DMS153 treated with DMSO at 0.1 percent for 48 hours (cell line): ENCODE measurements around the gene CARD9.

Source experiments
- DNase-seq: peaks from one replicate; lab custom pipeline; 2025; ENCODE audit not compliant: unreplicated experiment; lab: John Stamatoyannopoulos, UW

The CARD9 gene

DNA sequence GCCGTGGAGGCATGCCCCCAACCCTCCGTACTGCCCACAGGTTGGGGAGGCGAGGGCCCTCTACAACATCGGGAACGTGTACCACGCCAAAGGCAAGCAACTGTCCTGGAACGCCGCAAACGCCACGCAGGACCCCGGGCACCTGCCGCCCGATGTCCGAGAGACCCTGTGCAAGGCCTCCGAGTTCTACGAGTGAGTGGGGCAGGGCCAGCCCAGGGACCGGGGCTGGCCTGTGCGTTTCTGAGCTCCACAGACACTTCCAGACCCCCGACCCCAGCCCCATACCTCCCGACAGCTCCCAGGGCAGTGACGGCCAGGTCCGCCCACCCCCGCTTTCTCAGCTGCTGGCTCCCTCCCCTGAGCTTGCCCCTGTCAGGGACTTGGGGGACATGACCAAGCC lies 36.6 kb downstream of the CARD9 start:
- DNase-seq, result no peak

DNA sequence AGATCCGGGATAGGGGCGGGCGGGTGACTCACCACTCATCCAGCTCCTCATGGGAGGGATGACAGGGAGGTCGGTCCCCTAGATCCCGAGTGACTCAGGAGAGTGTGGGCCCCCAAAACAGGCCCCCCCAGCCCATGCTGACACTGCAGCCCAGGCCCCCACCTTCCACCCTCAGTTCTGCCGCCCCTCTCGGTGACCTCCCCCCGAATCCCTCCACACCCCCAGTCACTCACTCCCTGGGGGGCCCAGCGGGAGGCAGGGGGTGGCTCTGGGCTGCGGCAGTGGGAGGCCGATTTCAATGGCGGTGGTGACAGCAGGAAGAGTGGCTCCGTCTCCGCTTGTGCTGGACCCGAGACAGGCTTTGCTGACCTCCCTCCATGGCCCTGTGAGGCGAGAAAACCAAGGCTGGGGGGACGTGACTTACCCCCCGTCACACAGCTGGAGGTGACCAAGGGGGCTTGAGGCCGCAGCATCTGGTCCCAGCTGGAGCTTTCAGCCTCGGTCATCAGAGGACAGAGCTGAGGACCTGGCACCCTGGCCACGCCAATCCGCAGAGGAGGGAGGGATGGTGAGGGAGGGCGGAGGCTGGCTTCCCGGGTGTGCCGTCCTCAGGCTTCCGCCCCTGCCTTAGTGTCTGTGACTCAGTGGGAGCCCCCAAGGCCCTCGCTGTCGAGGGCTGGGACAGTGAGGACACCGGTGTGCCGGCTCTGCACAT lies 37.2 kb downstream of the CARD9 start:
- no peak for DNase-seq

DNA sequence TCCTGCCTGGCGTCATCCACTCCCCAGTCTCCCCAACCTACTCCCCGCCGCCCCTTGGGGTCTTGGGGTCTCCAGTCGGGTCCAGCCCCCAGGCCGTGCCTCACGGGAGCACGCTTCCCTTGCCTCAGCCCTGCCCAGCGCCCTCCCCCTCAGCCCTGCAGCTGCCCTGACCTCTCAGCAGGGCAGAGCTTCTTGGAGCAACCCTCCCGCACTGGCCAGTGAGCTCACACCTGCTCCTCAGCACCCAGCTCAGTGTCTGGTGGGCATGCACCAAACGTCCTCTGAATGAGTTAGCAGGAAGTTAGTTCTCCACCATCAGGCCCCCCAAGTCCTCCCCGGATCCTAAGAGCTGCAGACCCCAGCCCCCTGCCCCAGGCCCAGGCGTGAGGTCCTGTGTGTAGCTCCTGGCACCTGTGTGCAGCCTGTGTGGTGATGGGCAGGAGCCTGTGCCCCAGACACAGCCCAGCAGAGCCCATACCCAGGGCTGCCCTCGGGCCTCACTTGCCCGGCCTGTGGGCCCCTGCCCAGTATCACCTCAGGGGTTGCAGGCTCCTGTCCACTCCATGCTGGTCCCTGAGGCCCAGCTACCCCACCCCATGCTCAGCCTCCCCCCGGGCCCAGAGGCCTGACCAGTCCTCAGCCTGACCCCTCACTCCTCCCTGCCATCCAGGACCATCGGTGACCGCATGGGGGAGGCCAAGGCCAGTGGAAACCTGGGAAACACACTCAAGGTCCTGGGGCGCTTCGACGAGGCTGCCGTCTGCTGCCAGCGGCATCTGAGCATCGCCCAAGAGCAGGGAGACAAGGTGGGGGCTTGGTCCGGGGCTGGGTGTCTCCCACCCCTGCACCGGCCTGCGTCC lies 37.9 kb downstream of the CARD9 start:
- DNase-seq, result no peak

DNA sequence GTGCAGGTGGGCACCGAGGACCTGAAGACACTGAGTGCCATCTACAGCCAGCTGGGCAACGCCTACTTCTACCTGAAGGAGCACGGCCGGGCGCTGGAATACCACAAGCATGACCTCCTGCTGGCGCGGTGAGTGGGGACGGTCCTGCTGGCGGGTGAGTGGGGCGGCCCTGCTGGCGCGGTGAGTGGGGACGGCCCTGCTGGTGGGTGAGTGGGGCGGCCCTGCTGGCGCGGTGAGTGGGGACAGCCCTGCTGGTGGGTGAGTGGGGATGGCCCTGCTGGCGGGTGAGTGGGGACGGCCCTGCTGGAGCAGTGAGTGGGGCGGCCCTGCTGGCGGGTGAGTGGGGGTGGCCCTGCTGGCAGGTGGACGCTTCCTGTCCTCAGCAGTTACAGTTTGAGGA lies 38.9 kb downstream of the CARD9 start:
- no peak for DNase-seq

DNA sequence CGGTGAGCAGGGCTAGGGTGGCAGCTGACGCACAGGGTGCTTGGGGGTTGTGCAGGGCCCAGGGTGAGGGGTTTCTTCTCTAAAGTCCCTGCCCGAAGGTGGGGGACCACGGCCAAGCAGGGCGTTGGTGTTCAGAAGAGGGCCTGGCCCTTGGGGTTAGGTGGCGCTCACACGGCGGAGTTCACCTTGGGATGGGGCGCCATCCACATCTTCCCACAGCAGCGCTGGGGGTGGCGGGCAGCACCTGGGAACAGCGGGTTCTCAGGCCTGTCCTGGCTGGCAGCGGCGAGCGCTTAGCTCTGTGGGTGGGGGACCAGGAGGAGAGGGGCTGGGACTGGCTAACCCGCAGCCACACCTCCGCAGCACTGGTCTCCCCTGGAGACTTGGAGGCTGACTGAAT lies 40.0 kb downstream of the CARD9 start:
- no peak for DNase-seq

DNA sequence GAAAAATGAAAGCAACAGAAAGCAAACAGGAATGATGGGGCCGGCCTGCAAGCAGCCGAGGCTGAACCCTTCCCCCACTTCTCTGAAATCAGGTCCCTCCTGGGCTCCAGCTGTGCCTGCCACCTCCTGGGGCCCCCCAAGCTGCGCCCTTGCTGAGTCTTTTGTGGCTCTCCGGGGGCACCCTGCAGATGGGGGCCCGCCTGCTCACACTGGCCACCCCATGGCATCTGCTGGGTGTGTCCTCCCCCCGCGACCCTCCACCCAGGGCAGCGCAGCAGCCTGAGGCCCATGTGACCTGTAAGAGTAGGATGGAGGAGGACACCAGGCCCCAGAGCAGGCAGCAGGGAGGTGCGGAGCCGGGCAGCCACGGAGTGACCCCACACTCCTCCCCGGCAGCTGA lies 40.4 kb downstream of the CARD9 start:
- no peak for DNase-seq

DNA sequence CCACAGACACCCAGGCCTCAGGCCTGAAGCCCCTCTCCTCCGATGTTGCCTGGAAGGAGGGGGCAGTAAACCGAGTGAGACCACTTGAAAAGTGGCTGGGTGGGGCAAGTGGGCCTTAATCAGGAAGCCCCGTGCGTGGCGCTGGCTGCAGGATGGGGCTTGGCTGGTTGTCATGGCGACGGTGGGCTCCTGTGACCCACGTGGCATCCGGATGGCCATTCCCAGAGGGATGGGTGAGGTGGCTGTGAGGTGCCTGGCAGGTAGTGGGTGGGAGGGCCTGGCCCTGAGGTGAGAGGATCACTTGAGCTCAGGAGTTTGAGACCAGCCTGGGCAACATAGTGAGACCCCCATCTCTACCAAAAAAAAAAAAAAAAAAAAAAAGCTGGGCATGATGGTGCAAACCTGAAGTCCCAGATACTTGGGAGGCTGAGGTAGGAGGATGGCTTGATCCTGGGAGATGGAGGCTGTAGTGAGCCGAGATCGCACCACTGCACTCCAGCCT lies 40.9 kb downstream of the CARD9 start:
- no peak for DNase-seq

DNA sequence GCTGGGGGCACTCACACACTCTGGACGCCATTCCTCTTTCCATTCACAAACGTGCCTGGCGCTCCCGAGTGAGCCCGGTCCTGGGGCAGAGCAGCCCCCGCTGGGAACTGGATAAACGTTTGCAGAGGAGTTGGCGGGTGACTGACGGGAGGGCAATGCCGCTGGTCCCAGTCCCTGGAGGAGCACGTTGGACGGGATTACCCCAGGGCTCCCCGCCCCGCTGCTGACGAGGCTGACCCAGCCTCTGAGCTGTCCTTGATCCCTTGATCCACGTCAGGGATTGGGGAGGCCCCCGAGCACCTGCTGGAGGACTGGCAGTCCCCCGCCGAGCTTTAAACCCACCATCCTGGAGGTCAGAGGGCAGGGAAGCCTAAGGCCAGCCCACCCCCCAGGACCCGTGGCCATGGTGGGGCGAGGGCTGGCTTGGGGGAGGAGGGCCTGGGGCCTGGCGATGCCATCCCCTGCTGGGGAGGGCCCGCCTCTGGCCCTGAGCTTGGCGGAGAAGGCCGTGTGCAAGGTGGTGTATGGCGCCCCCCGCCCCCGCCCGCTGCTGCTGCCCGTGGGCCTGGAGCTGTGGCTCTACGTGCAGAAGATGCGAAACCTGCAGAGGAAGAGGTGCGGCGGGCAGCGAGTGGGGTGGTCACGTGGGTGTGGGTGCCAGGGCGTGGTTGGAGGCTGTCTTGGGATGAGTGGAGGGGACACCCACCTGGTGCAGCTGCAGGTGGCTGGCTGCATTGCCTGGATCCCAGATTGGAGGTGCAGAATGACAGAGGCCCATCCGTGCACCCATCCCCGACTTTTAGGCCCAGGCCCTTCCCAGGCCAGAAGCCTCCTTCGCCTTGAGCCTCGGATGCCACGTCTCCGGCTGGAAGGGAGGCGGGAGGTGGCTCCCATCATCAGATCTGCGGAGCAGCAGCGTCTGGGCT lies 41.6 kb downstream of the CARD9 start:
- DNase-seq, result no peak

DNA sequence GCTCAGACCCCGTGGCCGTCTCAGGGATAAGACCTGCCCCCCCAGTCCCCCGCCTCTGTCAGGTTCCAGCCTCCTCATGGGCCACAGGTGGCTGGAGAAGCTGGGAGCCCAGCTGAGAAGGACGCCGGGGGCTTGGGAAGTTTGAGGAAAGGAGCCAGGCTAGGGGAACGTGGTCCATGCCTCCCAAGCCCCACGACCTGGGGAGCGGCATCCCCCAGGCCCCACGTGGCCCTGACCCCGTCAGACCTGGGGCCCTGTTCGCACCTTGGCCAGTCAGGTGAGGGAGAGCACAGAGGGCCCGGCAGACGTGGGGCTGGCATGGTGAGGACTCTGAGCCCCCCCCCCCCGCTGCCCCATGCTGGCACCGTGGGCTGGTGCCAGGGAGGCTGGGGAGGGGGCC lies 42.4 kb downstream of the CARD9 start:
- DNase-seq, result no peak

DNA sequence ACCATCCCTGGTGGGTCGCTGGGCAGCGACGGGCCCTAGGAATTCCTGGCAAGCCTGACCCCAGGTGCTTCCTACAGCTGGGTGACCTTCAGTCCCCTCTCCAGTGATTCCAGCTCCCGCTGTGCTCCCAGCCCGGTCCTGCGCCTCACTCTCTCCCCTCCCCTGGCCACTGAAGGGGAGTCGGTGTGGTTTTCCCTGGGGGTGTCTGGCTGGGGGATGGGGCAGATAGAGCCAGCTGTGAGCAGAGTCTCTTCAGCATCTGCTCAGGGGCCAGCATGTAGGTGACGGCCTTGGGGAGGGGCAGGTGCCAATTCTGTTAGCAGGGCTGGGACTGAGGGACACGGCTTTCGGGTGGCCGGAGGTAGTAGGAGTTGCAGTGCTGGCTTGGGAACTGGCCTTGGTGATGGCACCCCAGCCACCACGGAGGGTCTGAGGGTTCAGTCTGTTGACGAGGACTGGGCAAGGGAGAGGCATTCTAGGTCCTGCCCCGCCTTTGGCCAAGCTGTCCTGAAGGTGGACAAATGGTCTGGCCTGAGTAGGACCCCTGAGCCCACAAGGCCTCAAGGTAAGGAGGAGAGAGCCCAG lies 43.0 kb downstream of the CARD9 start:
- no peak for DNase-seq

DNA sequence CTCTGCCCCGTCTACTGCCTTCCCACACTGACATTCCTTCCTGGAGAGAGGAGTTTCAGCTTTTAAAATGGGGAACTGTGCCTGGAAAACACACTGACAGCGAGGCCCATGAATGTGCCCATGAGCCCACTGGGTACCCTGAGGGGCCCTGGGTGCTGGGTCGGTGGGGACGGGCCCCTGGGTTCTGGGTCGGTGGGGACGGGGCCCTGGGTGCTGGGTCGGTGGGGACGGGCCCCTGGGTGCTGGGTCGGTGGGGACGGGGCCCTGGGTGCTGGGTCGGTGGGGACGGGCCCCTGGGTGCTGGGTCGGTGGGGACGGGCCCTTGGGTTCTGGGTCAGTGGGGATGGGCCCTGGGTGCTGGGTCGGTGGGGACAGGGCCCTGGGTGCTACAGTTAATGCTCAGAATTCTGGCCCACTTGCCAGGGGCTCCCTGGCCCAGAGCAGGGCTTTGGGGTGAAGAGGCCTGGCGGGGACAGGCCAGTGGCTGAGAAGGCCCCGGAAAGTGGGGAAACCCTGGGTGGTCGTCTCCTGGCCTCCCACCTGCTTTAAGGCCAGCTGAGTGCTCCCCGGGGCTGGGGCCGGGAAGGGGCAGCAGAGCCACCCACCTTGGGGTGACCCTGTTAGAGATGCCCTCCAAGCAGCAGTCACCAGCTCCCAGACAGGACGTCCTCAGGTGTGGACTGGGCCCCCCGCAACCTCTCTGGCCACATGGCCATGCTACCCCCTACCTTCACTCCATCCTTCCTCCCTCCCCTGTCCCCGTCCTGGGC lies 43.6 kb downstream of the CARD9 start:
- no peak for DNase-seq

DNA sequence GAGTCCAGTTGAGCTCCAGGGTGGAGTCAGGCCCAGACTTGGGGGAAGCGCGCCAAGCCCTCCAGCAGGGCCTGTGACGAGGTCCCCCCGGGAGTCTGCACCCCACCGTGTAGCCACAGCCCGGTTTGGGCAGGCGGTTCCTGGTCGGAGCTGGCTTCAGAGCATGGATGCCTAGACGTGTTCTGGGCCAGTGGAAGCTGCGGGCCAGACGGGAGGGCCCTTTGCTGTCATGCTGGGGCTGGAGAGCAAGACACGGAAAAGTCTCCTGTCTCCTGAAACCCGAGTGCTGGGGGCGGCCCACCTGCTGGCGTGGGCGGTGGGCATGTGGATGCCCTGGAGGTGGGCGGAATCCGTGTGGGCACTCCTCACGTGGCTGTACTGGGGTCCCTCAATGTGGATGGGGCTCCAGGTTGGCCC lies 44.2 kb downstream of the CARD9 start:
- DNase-seq, result no peak

DNA sequence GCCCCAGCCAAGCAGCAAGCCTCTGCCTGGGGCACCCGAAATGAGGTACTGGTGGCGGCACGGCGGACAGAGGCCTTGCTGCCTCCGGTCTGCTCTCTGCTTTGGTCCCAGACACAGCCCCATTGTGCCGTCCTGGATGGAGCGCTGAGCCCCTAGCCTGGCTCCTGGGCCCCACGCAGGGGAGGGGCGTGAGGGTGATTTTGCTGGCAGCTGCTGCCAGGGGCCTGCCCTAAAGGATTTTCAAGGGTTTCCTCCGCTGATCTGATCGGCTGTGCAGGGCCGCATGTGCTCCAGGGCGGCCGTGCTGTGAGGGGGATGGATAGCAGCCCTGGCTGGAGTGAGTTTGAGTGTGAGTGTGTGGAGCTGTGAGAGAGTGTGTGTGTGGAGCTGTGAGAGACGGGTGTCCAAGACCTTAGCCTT lies 44.8 kb downstream of the CARD9 start:
- DNase-seq, result no peak

DNA sequence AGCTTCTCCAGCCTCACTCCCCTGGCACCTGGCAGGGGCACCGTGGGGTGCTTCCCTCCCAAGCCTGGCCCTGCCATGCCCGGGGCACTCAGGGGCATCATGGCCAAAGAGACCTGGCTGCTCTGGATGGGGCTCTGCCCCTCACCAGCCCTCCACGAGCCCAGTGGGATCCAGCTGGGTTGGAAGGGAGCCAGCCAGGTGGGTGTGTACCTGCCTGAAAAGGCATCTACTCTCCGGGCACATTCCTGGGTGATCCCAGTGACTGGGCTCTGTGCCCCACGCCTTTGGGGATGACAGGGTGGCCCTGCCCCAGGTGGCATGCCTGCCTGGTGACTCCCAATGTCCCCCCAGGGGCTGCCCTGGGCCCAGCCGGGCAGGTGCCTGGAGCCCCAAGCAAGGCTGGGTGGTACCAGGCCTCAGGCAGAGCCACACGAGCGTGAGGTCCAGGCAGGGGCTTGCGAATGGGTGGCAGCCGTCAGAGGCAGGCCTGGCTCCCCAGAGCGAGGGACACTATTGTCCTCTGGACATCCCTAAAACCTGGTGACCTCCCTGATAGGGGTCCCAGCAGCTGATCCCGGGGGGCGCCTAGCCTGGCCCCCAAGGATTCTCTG lies 45.4 kb downstream of the CARD9 start:
- DNase-seq, result no peak

DNA sequence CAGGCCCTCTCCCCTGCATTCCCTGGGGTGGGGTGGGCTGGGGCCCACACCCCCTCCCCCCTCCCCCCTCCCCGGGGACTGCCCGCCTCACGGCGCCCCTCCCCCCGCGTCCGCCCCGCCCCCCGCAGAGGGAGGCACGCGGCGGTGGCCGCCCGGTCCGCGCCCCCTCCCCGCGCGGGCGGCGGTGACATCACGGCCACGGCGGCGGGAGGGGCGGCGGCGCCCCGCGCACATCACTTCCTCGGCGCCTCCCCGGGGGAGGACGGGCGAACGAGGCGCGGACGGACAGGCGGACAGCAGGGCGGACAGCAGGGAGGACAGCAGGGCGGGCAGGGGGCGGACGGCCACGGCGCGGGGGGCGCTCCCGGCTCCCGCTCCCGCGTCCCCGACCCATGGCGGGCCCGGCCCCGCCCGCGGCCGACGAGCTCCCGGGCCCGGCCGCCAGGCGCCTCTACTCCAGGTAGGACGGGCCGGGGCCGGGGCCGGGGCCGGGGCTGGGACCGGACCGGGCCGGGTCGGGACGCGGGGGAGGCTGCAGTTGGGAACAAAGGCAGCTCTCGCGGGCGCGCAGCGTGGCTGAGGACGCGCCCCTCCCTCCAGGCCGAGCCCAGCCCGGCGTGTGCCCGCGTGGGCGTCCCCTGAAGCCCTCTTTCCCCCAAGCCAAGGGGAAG lies 46.0 kb downstream of the CARD9 start, which contains the start of gene GPSM1:
GPSM1 (plus strand) TSS at position 236 of the 671 bp plus-strand sequence; CDS start at position 393, 157 bp downstream.
- no peak for DNase-seq

DNA sequence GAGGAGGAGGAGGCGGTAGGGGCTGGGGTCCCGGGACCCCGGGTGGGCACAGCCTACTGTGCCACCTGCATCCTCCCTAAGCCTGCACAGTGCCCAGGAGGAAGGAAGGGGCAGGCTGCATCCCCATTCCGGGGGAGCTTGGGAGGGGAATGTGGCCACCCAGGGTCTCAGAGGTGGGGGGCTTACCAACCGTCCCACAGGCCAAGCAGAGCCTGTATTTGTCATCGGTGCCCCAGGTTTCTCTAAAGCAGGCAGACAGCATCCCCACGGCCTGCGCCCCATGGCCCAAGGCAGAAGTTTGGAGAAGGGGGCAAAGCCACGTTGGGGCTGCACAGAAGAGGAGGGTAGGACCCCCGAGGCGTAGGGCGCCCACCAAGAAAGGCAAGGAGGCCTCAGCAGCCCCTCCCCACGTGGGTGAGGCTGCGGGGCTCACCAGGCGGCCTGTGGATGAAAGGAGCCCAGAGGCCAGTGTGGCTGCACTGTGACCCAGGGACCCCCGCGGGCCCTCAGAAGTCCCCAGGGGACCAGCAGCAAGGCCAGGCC lies 46.6 kb downstream of the CARD9 start:
- DNase-seq, result no peak

DNA sequence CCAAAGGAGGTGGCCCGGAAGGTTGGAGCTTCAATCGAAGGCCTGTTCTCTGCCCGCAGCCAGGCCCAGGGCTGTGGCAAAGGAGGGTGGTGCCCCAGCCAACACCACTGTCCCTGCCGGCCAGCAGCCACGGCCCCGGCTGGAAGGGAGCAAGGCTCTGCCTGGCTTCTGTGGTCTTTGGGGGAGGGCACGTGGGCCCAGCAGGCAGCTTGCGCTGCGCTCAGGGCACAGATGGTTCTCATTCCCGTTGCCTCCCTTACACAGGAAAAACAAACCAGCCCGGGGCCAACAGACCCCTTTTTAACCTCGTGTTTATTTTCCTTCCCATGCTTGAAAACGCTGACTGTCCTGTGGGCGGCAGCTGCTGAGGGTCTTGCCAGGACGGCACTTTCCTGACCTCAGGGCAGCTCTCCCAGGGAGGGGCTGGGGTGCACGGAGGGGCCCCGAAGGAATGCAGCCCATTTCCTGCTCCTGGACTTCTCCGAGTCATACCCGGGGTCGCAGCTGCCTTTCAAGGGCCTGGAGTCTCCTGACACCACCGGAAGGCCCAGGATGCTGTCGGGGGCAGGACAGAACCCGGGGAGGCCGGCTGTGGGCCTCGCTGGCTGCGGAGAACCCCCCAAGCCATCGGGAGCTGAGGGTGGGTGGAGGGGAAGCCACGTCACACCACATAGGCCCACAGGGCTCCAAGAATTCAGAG lies 47.3 kb downstream of the CARD9 start:
- no peak for DNase-seq

DNA sequence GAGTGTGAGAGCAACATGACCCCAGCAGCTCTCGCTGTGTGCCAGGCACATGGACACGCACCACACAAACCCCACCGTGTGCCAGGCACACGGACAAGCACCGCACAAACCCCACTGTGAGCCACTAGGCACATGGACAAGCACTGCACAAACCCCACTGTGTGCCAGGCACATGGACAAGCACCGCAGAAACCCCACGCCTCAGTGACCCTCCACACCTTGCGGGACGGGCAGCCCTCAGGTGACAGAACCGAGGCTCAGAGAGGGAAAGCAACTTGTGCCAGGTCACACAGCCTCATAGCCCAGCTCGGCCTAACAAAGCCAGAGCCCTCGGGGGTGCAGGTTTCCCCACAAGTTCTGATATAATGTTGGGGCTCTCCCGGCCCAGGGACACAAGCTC lies 48.1 kb downstream of the CARD9 start:
- no peak for DNase-seq
